Measurements from ENCODE around the gene OLA1. TPM values are rescaled to one million over a fixed set of nuclear protein-coding genes. Genes with fewer than 3 reads are reported as not detected.

Gene OLA1
- polyA plus RNA-seq, 1 donor (not counting 4 experiments of a cell fraction or from before 2014, with no cell fraction given), result 217 TPM

DNA sequence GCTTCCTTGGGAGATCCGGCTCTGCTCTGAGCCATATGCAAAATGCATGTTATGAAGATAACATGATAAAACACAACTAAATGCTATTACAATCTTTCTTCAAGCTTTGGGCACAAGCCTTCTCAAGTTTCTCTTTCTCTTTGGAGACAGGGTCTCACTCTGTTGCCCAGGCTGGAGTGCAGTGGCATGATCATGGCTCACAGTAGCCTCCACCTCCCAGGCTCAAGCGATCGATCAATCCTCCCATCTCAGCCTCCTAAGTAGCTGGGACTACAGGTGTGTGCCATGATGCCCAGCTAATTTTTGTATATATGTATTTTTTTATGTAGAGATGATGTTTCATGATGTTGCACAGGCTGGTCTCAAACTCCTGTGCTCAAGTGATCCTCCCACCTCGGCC is 175.5 kb downstream of the OLA1 start:
- TF ChIP-seq, protein P1, sequence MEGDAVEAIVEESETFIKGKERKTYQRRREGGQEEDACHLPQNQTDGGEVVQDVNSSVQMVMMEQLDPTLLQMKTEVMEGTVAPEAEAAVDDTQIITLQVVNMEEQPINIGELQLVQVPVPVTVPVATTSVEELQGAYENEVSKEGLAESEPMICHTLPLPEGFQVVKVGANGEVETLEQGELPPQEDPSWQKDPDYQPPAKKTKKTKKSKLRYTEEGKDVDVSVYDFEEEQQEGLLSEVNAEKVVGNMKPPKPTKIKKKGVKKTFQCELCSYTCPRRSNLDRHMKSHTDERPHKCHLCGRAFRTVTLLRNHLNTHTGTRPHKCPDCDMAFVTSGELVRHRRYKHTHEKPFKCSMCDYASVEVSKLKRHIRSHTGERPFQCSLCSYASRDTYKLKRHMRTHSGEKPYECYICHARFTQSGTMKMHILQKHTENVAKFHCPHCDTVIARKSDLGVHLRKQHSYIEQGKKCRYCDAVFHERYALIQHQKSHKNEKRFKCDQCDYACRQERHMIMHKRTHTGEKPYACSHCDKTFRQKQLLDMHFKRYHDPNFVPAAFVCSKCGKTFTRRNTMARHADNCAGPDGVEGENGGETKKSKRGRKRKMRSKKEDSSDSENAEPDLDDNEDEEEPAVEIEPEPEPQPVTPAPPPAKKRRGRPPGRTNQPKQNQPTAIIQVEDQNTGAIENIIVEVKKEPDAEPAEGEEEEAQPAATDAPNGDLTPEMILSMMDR (optimal IDR thresholded peaks at IDR 0.05 in 1 of 3, IDR thresholded peaks at IDR 0.05 in 1 of 3, conservative IDR thresholded peaks at IDR 0.05 in 1 of 3; ENCODE audit: extremely low read depth in 1 of 3, insufficient read depth in 2 of 3, low read length in 3 of 3), result no peak
- no peak for TF ChIP-seq EZH2 (IDR thresholded peaks at IDR 0.05; ENCODE audit: low read length)
- Histone ChIP-seq H3K9me1 (ENCODE audit: control insufficient read depth, extremely low read depth, insufficient read depth, low read length) (no peaks in the 10 kb centered on the region), H3K27me3 (ENCODE audit: control insufficient read depth, extremely low read depth, insufficient read depth, low read length) (no peaks in the 10 kb centered on the region), H3K27ac (ENCODE audit: control insufficient read depth, insufficient read depth, low read length) (no peak overlapping the region), H2AFZ (ENCODE audit: control insufficient read depth, low read length) (no peak overlapping the region), H3K36me3 (ENCODE audit: control insufficient read depth in 2 of 2, extremely low read depth in 1 of 2, insufficient read depth in 2 of 2, low read length in 2 of 2) (peaks cover 3 to 8% of the 10 kb centered on the region in 2 experiments), H3K79me2 (ENCODE audit: control insufficient read depth, insufficient read depth, low read length) (no peaks in the 10 kb centered on the region), H3K9ac (ENCODE audit: control insufficient read depth, extremely low read depth, insufficient read depth, low read length) (no peak overlapping the region), H3K9me3 (ENCODE audit: control insufficient read depth, low read depth, low read length) (no peaks in the 10 kb centered on the region), H3K4me2 (ENCODE audit: control insufficient read depth, extremely low read depth, insufficient read depth, low read depth, low read length) (no peak overlapping the region), H3K4me3 (ENCODE audit: control insufficient read depth in 2 of 3, extremely low read depth in 1 of 3, insufficient read depth in 2 of 3, low read depth in 1 of 3, low read length in 3 of 3) (no peak overlapping the region), H3K4me1 (ENCODE audit: control insufficient read depth, extremely low read depth, insufficient read depth, low read length) (peaks cover 4% of the 10 kb centered on the region), H4K20me1 (ENCODE audit: control insufficient read depth, extremely low read depth, insufficient read depth, low read length) (no peaks in the 10 kb centered on the region)
- FAIRE-seq, result no peak
- DNase-seq (ENCODE audit: low read depth, low spot score), result no peak
- dilution Hi-C loops (cut with MboI; ENCODE audit: extremely low pct_ligation_motif_present, low sequenced_read_pairs), result no loop called here

DNA sequence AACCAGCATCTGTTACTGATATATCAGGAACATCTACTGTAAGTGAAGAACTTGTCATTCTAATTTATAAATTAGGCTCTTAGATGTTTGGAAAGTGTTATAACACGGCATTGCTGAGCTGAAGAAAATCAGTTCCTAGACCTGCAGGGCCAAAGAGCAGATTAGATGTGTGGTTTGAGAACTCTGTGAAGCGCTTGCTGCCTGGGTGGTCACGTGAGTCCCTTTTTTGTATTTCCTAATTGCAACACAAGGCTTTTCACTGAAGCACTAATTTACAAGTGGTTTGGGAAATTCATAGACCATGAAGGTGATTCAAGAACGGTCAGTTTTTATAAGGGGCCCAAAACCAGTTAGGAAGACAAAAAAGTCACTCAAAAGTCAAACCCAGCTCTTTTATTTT is 176.3 kb downstream of the OLA1 start:
- no peak for DNase-seq (ENCODE audit: low read depth, low spot score)
- Histone ChIP-seq H3K27ac (ENCODE audit: control insufficient read depth, insufficient read depth, low read length) (no peak overlapping the region), H3K79me2 (ENCODE audit: control insufficient read depth, insufficient read depth, low read length) (no peaks in the 10 kb centered on the region), H3K4me3 (ENCODE audit: control insufficient read depth in 2 of 3, extremely low read depth in 1 of 3, insufficient read depth in 2 of 3, low read depth in 1 of 3, low read length in 3 of 3) (no peak overlapping the region), H3K9ac (ENCODE audit: control insufficient read depth, extremely low read depth, insufficient read depth, low read length) (no peak overlapping the region), H3K4me1 (ENCODE audit: control insufficient read depth, extremely low read depth, insufficient read depth, low read length) (peaks cover 4% of the 10 kb centered on the region), H3K9me1 (ENCODE audit: control insufficient read depth, extremely low read depth, insufficient read depth, low read length) (no peaks in the 10 kb centered on the region), H2AFZ (ENCODE audit: control insufficient read depth, low read length) (no peak overlapping the region), H3K27me3 (ENCODE audit: control insufficient read depth, extremely low read depth, insufficient read depth, low read length) (no peaks in the 10 kb centered on the region), H3K9me3 (ENCODE audit: control insufficient read depth, low read depth, low read length) (no peaks in the 10 kb centered on the region), H3K4me2 (ENCODE audit: control insufficient read depth, extremely low read depth, insufficient read depth, low read depth, low read length) (no peak overlapping the region), H3K36me3 (ENCODE audit: control insufficient read depth in 2 of 2, extremely low read depth in 1 of 2, insufficient read depth in 2 of 2, low read length in 2 of 2) (peaks cover 3 to 8% of the 10 kb centered on the region in 2 experiments), H4K20me1 (ENCODE audit: control insufficient read depth, extremely low read depth, insufficient read depth, low read length) (no peaks in the 10 kb centered on the region)
- TF ChIP-seq, protein P1 (optimal IDR thresholded peaks at IDR 0.05 in 1 of 3, IDR thresholded peaks at IDR 0.05 in 1 of 3, conservative IDR thresholded peaks at IDR 0.05 in 1 of 3; ENCODE audit: extremely low read depth in 1 of 3, insufficient read depth in 2 of 3, low read length in 3 of 3), result no peak
- TF ChIP-seq EZH2 (IDR thresholded peaks at IDR 0.05; ENCODE audit: low read length), result no peak
- dilution Hi-C loops (cut with MboI; ENCODE audit: extremely low pct_ligation_motif_present, low sequenced_read_pairs), result no loop called here
- no peak for FAIRE-seq

Measured in keratinocyte (primary cell).